Raji (cell line): Measurements from ENCODE around the gene FBLL1.

Experiments used
- POLR2A ChIP-seq: IDR thresholded peaks from 2 replicates; pipeline ENCODE4 v1.6.1; 2011; ENCODE audit warnings: low read depth, low read length, control low read depth; ENCODE audit not compliant: insufficient read depth

FBLL1 gene

GRCh38 chr5:168531191-168531590 is 2.1 kb downstream of the FBLL1 start:
- no peak for TF ChIP-seq POLR2A

DNA sequence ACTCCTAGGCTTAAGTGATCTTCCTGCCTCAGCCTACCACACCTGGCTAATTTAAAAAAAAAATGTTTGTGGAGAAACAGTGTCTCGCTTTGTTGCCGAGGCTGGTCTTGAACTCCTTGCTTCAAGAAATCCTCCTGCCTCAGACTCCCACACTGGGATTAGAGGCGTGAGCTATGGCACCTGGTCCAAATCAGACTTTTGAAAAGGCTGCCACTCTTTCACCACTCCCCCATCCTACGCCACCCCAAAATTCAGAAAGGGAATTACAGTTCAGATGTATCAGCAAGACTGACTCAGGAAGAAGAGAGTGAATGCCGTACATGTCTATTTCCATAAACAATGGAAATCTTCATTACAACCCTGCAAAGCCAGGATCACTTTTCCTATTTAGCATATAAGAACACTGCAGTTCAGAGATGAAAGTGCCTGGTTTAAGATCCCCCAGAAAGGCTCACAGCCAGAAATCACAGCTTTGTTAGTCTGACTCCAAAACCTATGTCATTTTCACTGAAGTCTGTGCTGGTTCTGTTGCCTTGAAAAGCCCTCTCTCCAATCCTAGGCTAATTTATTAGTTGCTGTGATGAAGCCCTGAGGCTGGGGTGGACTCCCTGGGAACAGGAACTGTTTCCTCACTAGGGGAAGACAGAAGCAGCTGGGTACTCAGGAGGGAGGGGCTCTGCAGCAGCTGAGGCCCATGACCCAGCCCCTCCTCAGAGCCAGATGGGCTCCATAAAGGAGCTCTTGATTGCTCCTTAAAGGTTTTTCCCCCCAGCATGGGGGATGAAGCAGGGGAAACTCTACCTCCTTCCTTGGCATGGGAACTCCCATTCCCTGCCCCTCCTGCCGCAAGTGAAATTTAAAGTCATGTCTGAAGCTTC is 3.1 kb downstream of the FBLL1 start:
- TF ChIP-seq POLR2A = no peak

DNA sequence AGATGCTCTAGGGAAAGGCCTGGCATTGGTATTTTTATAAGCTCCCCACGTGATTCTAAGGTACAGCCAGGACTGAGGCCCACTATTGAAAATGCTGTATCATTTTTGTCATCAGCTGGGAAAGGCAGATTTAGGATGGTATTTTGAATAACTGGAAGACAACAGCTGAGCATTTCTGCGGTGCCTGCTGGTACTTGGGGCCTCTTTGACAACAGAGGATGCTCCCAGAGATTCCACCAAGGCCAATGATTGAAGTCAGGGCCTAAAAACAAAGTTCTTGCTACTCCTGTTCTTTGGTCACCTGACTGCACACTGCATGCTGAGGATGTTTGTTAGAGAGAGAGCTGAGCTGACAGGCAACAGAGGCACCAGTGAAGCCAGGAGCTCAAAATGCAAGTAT is 8.1 kb downstream of the FBLL1 start:
- TF ChIP-seq POLR2A = no peak

- no peak for TF ChIP-seq POLR2A
These were observed 20.4 kb downstream of the FBLL1 start for GRCh38 chr5:168549554-168549953.

GRCh38 chr5:168550656-168551055 is 21.6 kb downstream of the FBLL1 start:
- TF ChIP-seq POLR2A = no peak

- TF ChIP-seq POLR2A = no peak
These were observed 23.0 kb downstream of the FBLL1 start for GRCh38 chr5:168552146-168552545.

DNA sequence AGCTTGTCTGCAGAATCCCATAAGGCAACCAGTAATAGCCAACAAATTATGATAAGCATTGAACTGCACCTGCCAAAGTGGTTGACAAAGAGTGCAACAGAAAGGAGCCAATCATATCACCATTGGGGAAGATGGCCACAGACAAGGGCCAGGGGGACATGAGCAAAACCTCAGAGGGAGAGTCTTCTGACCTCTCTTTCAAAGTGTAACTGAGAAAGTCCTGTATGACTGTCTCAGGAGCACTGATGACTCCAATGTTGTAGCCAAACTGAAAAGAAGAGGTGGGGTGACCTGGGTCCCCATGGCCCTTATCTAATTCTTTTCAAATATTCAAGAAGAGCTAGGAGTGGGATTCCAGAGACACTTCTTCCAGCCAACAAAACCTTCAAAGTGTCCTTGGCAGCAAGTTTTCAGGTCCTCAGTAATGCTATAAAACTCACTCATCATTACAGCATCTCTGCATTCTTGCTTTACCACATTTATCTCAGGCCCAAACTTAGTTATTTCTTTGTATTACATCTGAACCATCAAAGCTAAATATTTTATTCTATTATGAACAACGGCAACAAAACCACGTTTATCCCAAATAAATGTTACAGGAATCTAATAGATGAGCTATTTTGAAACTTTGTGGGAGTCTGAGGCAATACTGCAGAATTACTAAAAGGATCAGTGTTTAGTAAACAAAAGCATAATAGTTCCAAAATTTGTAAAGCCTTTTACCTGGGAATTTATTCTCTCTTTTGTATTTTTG is 24.4 kb downstream of the FBLL1 start:
- no peak for TF ChIP-seq POLR2A

- no peak for TF ChIP-seq POLR2A
These were observed 28.3 kb downstream of the FBLL1 start for GRCh38 chr5:168557389-168557788.

GRCh38 chr5:168562279-168562678 is 33.2 kb downstream of the FBLL1 start:
- no peak for TF ChIP-seq POLR2A

GRCh38 chr5:168563959-168564358 is 34.9 kb downstream of the FBLL1 start:
- no peak for TF ChIP-seq POLR2A

GRCh38 chr5:168568738-168569137 is 39.6 kb downstream of the FBLL1 start:
- no peak for TF ChIP-seq POLR2A

- TF ChIP-seq POLR2A = no peak
These were observed 41.6 kb downstream of the FBLL1 start for GRCh38 chr5:168570490-168571328.

GRCh38 chr5:168575391-168576372 is 46.6 kb downstream of the FBLL1 start:
- no peak for TF ChIP-seq POLR2A

GRCh38 chr5:168578006-168578405 is 48.9 kb downstream of the FBLL1 start:
- TF ChIP-seq POLR2A = no peak
